HUDEP-2 (cell line): ENCODE measurements around the gene ARL6IP5.

Experiments used
- DNase-seq, 76 experiments: peaks; one replicate each; lab custom pipeline; 2025; ENCODE audit not compliant: unreplicated experiment in 76 of 76; lab: John Stamatoyannopoulos, UW

ARL6IP5 gene

DNA sequence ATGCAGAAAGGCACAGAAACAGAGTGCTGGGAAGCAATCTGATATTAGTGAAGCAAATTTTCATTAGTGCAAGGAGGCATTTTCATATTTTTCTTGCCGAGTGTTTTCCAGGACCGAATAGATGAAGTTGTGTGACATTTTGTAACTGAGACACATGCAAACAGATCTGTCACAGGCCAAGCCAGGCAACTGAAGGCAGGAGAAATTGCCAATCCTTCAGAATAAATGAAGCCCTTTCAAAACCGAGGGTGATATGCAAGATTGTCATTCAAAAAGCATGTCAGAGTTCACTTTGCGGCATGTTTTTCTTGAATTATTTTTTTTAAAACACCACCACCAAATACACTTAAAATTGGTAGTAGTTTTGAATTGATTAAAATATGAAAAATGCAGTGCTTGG, 31.4 kb downstream of the ARL6IP5 start:
- no peak for DNase-seq

DNA sequence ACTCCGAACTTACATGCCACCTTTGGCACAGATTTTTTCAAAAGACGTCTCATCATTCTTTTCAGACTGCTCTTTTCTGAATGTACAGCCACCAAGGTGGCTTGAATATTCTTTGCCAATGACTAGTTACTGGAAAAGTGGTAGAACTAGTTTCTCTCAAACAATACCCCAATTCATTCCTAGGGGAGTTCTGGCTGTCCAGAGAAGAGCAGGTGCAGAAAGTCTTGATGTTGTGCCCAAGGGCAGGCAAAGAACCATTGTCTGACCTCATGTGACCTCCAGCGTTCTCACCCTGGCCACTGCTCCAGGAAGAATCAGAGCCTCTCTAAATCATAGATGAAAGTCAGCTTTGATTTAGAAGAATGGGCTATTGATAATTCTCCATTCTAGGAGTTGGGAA, 32.2 kb downstream of the ARL6IP5 start:
- no peak for DNase-seq

DNA sequence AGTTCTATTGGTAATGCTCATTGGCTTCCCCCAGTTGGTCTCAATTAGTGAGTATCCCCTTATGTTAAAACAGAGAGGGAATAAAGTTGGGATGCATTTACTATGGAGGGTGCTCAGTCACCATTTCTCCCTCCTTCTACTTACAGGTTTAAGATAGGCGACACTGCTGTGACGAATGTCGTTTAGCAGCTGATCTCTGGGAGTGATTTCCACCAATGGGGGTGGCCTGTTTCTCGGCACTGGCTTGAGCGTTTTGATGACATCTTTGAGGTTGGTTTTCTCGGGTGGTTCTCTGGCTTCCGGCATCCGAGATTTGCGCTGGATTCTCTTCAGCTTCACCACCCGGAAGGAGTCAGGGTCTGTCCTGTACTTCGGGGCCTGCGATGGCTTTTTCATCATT, 33.8 kb downstream of the ARL6IP5 start:
- DNase-seq: no peak

DNA sequence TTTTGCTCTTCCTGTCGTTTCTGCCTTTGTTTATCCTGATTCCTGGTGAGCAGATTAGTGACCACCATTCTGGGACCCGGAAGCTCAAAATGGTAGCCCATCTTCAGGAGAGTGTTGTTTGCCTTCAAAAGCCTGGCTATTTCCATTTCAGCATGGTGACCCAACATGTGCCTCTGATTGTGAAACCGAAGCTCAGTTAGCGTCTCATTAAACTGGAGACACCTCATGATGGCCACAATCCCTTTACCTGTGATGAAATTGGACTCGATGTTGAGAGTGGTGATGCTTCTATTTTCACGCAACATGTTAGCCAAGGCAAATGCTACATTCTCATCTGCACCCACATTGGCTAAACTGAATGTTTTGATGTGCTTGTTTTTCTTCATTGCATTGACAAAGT, 34.4 kb downstream of the ARL6IP5 start:
- no peak for DNase-seq

DNA sequence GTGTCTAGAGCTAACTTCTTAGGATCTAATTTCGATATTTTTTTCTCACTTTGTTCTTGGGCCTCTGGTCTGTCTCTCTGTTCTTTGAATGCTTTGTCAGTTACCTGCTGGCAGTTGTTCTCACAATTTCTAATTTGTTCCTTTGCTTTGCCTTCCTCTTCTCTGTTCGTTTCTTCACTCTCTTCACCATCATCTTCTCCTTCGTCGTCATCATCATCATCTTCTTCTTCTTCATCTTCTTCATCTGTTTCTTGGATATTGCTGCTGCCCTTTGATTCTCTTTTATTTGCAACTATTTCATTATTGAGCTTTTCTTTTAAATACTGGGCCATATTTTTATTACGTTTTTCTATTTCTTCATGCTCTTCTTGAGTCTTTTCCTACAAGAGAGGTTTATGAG, 34.9 kb downstream of the ARL6IP5 start:
- no peak for DNase-seq

DNA sequence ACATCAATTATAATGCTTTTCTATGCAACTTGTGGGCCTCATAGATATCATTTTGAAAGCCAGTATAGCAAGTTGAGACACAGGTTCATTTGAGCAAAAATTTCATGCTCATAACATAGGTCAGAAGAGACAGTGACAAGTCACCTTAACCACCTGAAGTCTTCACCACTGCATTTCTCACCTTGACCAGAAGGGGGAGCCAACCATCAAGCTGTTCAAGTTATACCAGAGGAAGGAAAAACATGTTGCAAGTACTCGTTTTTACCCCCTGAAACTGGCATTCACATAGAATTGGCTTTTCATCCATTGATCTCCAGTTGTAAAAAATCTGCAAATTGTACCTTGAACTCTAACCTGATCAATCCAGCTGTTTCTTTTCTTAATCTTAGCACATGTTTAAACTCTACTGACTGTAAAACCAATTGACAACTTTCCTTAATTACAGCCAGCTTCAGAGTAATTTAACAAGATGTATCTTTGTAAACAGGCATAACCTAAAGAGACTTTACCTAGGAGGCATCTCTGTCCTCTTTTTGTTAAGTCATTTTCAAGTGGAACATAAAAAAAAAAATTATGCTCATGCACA, 36.2 kb downstream of the ARL6IP5 start:
- peak in 64 of 76 experiments; percentile 5 to 81 (median 47) for DNase-seq

DNA sequence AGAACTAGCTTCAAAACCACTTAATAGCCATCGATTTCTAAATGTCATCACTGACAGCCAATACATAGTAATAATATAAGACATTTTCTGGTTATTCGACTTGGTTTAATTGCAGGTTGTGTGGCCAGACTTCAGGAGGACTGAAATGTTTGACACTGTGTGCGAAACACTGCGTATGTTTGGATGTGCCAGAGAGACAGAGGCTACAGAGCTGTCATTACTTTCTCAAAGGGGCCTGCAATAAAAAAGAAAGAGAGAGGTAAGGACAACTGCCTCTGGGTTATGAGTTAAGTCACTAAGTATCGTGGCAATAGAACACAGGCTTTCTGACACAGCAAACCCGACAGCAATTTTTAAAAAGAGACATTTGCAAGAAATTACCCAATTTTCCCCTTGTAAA, 36.8 kb downstream of the ARL6IP5 start:
- DNase-seq: no peak

DNA sequence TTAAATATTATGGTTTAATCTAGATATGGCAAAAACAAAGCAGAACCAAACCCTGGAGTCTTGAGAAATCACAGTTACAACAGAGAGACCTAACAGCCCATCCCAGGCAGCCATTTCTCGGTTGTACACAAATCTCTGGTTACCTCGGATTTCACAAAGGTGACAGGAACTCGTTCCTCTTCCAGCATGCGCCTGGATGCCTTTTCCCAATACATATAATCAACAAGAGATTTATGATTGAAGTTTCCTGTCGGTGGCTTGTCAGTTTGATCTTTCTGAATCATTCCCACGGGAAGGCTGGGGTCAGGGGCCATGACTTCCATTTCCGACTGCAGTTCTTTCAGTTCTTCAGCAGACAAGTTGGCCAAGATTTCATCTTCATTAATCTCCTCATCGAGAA, 37.2 kb downstream of the ARL6IP5 start:
- no peak for DNase-seq

DNA sequence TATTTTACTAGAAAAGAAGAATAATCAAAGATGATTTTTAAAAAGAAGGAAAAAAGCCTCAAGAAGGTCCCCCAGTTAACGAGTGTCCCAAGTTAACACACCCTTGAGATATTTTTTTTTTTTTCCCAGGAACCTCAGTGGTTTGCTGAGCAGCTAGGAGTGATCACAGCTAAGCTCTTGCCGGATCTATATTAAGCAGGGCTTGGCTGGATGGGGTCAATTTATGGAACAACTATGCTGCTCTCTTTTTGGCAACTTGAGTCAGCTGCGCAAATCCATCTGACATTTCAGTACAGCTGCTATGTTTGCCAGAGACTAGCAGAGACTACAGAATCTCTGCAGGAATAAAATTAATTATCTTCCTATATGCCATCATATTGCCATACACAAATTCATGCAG, 37.7 kb downstream of the ARL6IP5 start, which contains the start of gene LMOD3:
Gene LMOD3 (minus strand): TSS at position 193 of the 400 bp plus-strand sequence. CDS start 209 bp downstream, outside the sequence.
- DNase-seq: no peak

DNA sequence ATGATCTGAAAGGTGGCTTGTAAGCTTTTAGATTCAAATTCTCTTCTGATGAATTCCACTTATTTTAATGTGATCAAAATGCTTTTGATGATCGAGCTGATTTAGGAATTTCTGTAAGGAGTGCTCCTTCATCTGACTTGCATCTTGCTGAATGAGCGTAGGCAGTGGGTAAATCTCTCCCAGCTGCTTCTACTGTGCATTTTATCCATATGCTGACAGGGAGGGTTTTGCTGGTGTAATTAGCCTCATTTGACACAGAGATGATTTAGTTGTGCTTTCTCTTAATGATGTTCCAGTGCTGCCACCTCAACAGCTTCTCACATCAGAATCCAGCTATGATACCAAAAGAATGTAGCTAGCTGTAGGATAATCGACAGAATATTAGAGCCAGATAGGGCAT, 41.5 kb downstream of the ARL6IP5 start:
- DNase-seq: no peak

DNA sequence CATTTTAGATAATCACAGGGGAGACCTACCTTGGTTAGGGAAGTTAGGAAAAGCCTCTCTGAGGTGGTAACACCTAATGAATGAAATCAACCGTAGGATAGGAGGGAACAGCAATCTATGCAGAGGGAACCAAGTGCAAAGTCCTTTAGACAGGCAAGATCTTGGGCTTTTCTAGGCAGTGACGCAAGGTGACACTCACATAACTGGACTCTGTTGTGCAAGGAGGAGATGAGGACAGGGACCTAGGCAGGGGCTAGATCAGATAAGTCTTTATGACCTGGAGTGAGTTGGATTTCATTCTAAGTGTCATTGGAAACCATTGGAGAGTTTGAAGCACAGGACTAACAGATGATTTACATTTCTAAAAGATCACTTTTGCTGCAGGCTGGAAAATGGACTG, 42.3 kb downstream of the ARL6IP5 start:
- DNase-seq: no peak

DNA sequence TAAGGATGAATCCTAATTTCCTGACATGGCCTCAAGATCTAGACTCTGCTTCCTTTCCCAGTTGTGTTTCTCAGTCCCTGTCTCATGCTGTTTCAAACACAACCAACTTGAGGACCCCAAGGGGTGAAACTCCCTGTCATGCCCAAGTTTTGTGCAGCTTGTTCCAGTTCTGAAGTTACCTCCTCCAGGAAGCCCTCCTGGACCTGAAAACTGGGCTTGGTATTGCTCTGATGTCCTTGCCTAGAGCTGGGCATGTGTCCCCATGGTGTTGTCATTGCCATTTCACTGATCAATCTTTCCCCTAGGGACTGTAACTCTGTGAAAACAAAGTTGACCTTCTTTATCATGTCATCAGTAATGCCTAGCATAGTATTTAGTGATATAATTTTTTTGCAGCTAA, 43.8 kb downstream of the ARL6IP5 start:
- DNase-seq: no peak

DNA sequence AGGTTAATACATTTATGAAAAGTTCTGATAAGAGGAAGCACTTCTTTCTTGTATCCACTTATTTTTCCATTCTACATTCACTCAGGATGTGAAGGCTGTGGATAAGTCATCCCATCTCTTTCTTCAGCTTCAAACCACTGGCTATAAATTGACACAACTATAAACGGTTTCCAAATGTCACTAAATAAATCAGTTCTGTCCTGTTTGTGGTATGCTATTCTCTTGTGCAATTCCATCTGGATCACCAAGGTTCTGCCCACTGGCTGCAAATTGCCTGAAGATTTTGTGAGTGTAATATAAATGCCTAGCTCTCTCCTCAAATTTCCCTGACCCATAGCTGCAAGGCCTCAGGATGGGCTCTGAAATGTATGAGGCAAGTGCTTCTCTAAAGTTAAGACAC, 44.8 kb downstream of the ARL6IP5 start:
- no peak for DNase-seq

DNA sequence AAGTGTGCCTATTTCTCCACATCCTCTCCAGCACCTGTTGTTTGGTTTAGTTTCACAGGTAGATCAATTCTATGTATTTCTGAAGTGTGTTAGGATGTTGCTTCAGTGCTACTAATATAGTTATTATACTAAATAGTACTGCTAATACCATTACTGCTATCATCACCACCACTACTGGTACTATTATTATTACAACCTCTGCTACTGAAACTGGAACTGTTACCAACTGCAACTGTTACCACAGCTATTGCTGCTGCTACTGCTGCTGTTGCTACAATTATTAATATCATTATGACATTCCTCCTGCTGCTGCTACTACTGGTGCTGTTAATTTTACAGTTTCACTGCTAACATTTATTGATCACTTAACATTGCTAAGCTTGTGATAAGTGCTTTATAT, 46.0 kb downstream of the ARL6IP5 start:
- no peak for DNase-seq

DNA sequence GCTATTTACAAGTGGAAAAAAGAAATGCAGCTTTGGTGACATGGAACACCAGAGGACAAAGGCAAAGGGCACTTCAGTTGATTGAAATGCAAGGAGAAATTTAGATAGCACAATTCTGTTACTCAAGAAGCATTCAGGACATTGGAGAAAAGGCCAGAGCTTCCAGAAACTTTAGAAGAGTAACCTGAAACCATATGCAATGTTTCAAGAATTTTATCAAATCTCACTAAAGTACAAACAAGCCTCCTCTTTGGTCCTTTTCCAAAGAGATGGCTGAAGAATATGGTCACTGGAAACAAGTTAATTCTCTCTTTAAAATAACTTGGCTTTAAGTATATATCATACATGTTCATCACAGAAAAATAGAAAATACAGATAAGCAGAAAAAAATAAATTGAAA, 52.3 kb downstream of the ARL6IP5 start:
- no peak for DNase-seq

DNA sequence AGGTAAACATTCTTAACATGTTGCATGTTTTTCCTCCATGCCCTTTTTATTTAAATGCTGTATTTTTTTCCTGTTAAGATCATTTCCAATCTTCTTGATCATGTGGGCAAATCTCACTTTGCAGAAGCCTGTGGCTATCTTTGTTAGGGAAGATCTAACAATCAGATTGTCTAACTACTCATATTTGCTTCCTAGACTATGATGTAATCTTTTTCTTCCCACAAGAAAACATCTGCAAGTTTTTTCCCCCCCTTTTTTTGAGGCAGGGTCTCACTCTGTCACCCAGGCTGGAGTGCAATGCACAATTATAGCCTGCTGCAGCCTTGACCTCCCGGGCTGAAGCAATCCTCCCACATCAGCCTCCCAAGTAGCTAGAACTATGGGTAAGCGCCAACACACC, 52.7 kb downstream of the ARL6IP5 start:
- no peak for DNase-seq

DNA sequence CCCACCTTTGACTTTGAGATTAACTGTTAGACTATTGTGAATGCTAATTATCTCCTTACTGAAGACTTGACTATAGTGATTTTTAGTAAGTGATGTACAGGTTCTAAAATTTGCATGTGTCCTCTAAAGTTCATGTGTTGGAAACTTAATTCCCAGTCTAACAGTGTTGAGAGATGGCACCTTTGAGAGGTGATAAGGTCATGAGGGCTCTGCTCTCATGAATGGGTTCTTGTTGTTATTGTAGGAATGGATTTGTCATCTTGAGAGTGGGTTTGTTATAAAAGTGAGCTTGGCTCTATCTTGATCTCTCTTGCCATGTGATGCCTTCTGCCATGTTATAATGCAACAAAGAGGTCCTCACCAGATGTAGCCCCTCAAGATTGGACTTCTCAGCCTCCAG, 56.6 kb downstream of the ARL6IP5 start:
- DNase-seq: no peak

DNA sequence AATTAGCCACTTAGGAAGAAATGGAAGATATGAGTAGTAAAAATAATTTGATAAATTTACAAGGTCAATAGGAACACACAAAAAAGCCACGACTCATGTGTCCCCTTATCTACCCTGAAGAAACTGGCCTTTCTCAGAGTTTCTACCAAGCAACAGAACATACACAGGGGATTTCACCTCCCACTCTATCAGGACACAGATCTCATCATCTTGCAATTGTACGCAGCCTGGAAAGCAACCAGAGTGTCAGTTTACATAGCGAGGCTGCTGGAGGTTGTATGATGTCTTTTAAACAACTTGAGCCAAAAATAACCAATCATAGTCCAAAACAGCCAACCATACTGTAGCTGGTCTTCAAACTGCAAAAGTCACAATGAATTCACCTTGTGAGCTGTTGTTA, 57.4 kb downstream of the ARL6IP5 start:
- DNase-seq: no peak

DNA sequence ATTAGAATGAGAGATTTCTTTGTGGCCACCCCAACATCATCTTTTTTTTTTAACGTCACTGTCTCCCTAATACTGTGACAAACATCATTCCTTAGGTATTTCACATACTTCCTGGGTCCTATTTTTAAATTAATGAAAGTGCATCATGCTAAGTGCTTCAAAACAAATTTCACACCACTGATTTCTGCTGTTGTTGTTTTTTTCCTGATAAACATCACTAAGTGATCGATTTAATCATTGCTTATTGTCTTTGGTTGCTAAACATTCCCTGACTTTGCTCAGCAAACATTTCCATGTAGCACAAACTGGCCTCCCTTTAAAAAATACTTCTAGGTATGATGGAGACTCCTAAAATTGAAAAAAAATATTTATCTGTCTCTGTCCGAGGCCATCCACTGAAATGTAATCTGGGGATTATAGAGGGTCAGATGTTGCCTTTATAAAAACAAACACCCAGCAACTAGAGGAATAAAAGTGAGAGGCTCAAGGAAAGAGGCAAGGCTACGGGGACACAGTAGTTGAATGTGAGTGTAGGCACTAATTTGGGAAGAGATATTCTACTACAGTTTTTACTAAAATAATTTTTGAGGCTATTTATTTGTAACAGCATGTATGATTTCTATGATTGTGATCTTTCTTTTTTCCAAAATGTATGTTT, 58.2 kb downstream of the ARL6IP5 start:
- no peak for DNase-seq

DNA sequence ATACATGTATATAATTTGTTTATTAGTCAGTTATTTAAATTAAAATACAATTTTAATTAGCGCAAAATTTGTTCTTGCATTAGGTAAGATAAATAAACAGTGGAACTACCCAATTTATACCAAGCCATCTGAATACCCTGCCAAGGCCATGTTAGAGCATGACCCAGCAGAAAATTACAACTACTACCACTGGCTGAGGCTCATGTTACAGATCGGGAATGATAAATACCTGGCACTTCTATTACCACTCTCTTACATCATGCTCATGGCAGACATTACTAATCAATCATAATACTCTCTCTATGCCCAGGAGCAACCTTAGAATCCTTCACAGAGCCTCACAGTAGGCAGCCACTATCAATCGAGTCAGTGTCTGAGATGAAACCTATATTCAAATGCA, 58.9 kb downstream of the ARL6IP5 start:
- DNase-seq: peak in 13 of 76 experiments; percentile 1 to 49 (median 10)

DNA sequence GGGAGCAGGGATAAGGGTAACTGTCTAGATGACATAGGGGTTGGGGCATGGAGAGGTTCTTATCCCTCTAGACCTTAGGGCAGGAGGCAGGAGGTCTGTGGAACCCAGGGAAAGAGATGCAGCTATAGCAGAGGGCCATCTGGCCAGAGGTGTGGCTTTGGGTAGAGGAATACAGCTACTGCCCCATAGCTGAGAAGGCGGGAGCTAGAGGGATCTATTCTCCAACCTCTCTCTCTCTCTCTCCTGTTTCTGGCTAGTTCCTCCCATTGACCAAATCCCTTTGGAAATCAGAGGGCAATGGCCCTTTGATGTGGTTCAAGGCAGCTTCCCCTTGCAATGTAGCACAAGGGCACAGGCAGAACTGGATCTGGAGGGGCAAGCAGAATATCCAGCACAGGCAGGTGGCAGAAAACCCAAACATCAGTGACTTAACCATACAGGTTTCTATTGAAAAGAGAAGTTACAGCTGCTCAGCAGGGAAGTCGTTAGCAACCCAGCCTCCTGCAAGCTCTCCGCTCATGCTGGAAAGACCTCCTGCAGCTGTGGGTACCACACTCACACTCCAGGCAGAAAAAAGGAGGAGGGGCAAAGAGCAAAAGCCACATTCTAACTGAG, 60.0 kb downstream of the ARL6IP5 start:
- DNase-seq: no peak

DNA sequence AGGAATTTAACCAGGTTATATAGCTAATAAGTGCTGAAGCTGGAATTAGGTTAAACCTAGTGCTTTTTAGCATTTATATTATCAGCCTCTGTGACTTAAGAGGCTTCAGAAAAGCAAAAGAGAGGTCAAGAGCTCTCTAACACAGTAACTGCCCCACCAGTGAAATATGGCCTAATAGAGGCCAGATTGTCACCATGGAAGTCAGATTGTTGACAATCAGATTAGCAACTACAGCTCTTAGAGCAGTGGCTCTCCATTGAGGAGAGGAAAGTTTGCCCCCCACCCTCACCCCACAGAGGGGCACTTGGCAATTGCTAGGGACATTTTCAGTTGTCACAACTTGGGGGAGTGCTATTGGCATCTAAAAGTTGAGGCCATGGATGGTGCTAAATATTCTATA, 61.0 kb downstream of the ARL6IP5 start:
- no peak for DNase-seq
